AG09309 (cell line): Measurements from ENCODE around the gene PCCA.

Source experiments
- DNase-seq: peaks from one replicate; pipeline ENCODE4 v3.0.0-alpha.2; 2010; ENCODE audit warnings: low read depth
- H3K4me3 ChIP-seq: 2 replicates; pipeline ENCODE4 v1.5.1; 2011; ENCODE audit warnings: mild to moderate bottlenecking, low read depth, low read length, moderate library complexity; ENCODE audit not compliant: control insufficient read depth
- CTCF ChIP-seq: IDR thresholded peaks from 2 replicates; pipeline ENCODE4 v1.5.1; 2011; ENCODE audit warnings: mild to moderate bottlenecking, low read depth, low read length, inconsistent platforms; ENCODE audit not compliant: insufficient read depth, control insufficient read depth; ENCODE audit errors: missing control alignments

The PCCA gene

DNA sequence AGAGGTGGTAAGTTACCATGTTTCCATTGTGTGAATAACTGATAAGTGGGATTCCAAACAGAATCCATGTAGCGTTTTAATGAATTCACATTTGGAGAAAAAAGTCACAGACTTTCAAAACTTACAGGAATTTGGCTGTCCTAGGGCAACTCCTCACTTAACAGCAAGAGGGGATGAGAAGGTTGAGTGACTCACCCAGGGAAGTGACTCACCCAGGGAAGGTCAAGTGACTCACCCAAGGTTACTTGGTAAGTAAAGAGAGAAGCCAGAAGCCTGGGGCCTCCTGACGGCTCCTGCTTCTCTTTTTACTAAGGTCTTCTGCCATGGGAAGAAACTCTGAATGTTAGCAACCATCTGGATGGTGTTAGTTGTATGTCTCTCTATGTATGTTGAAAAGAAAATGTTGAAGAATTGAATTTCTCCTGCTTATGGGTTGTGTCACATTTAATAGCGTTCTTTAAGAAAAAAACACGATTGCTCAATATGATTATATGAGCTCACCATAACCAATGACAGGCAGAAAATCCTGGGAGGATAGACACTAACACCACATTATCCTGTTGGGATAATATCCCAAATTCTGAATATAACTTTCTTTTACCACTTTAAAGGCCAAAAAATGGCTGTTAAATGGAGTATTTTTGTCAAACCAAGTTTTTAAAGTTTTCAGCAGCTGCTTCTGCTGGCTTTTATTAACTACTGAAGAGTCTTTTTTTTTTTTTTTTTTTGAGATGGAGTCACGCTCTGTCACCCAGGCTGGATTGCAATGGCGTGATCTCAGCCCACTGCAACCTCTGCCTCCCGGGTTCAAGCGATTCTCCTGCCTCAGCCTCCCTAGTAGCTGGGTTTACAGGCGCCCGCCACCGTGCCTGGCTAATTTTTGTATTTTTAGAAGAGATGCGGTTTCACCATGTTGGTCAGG lies 304.1 kb downstream of the PCCA start:
- no peak for TF ChIP-seq CTCF
- no peak overlapping the region; the same call in 1 of the 2 replicates for H3K4me3 ChIP-seq

GRCh38 chr13:100394005-100394695 lies 305.3 kb downstream of the PCCA start:
- peak; percentile 80 for DNase-seq
- H3K4me3 ChIP-seq = peak overlapping the region; percentile 0; the same call in 1 of the 2 replicates
- no peak for TF ChIP-seq CTCF

More for the DNA sequence above, 304.1 kb downstream of the PCCA start:
- DNase-seq = peak; percentile 99

DNA sequence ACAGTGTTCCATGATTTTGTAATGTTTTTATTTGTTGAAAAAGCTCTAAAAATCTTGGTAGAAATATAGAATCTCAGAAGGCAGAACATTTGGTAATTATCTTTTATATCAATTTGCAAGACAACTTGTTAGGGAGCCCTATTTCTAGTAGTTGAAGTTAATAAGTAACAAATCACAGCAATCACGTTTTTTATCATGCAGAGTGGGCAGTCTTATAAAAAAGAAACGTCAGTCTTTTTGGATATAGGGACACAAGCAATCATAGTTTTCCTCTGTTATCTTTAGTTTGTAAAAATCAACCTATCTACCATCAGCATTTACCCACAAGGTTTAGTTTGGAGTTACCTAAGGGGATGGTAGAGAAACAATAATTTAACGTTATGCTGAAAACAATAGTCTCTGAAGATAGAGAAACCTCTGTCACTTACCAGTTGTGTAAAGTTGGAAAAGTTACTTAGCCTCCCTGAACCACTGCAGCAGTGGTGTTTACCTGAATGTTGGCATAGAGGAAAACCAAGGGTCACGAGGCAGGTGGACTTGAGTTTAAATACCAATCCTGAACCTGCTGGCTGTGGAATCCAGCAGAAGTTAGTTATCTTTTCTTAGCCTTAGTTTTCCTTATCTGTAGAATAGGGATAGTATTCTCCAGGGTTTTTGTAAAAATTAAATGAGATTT lies 306.9 kb downstream of the PCCA start:
- no peak for TF ChIP-seq CTCF
- DNase-seq = no peak

GRCh38 chr13:100396776-100397175 lies 307.9 kb downstream of the PCCA start:
- TF ChIP-seq CTCF = no peak
- H3K4me3 ChIP-seq = no peak overlapping the region
- no peak for DNase-seq

More for the DNA sequence above, 306.9 kb downstream of the PCCA start:
- no peak overlapping the region for H3K4me3 ChIP-seq

- H3K4me3 ChIP-seq = no peak overlapping the region
- TF ChIP-seq CTCF = no peak
- DNase-seq = no peak
Observed at GRCh38 chr13:100397627-100398026, 308.7 kb downstream of the PCCA start.

DNA sequence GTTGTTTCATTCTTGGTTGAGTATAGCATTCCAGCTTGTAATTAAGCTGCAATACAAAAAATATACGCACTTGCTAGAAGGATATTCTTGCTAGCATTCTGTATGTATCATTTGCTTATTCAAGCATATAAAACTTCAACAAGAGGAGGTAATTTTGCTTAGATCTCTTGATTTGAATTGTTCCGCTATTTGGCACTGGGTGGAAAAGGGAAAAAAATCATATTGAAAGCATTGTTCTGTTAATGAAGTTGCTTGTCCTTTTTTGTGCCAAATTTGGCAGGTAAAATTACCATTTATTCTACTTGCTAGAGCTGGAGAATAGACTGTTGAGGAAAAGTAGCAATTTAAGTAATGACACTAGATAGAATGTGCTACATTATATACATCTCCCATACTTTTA lies 309.5 kb downstream of the PCCA start:
- DNase-seq = no peak
- H3K4me3 ChIP-seq = no peak overlapping the region
- TF ChIP-seq CTCF = no peak
